HepG2 (cell line): Measurements from ENCODE around the gene SELENOW. TPM values are rescaled to one million over a fixed set of nuclear protein-coding genes. Genes with fewer than 3 reads are reported as not detected.
A peak's percentile ranks its signal among the peaks of the same experiment; 100 is the strongest.

ENCODE experiments used
- AGO2 ChIP-seq: fragments of 200-400 bp; formaldehyde crosslinking; optimal IDR thresholded peaks from 2 replicates; pipeline ENCODE3; 2017; ENCODE audit warnings: mild to moderate bottlenecking, low read depth, low read length, moderate library complexity
- CAMTA2 ChIP-seq: sonication (generic); formaldehyde crosslinking; IDR thresholded peaks from 2 replicates; pipeline ENCODE4 v1.4.0; 2020; ENCODE audit warnings: mild to moderate bottlenecking, missing genetic modification reagents, borderline replicate concordance
- CCAR2 ChIP-seq: fragments of 200-400 bp; formaldehyde crosslinking; optimal IDR thresholded peaks from 2 replicates; pipeline ENCODE3; 2018; ENCODE audit warnings: low read depth, mild to moderate bottlenecking, low read length, moderate library complexity
- FIP1L1 ChIP-seq: fragments of 200-400 bp; formaldehyde crosslinking; IDR thresholded peaks from 2 replicates; pipeline ENCODE4 v1.6.1; 2018; ENCODE audit warnings: low read depth, mild to moderate bottlenecking, low read length, moderate library complexity, borderline replicate concordance; ENCODE audit not compliant: insufficient read depth
- HHEX ChIP-seq: IDR thresholded peaks from 2 replicates; pipeline ENCODE4 v1.6.1; 2016; ENCODE audit warnings: control low read depth
- KDM1A ChIP-seq: IDR thresholded peaks from 2 replicates; pipeline ENCODE4 v1.6.1; 2016; ENCODE audit warnings: missing compliant biosample characterization
- MYNN ChIP-seq: sonication (generic); formaldehyde crosslinking; IDR thresholded peaks from 2 replicates; pipeline ENCODE4 v1.4.0; 2020; ENCODE audit warnings: mild to moderate bottlenecking, low read depth, missing genetic modification reagents
- ONECUT2 ChIP-seq: sonication (generic); formaldehyde crosslinking; IDR thresholded peaks from 2 replicates; pipeline ENCODE4 v1.4.0; 2020; ENCODE audit warnings: missing genetic modification reagents
- POLR2AphosphoS5 ChIP-seq: IDR thresholded peaks from 2 replicates; pipeline ENCODE4 v1.6.1; 2012; ENCODE audit warnings: low read depth, low read length
- SOX13 ChIP-seq, 3 experiments: fragments of 450-650 bp in 1 of 3; sonication (generic) in 1 of 3; formaldehyde crosslinking in 1 of 3; IDR thresholded peaks in 2 of 3; conservative IDR thresholded peaks in 1 of 3; 2 replicates each; pipeline versions ENCODE4 v1.5.0 to v1.6.1; 2016 to 2020; ENCODE audit warnings: antibody characterized with exemption in 1 of 3, mild to moderate bottlenecking in 1 of 3, missing compliant biosample characterization in 1 of 3, missing genetic modification reagents in 1 of 3, moderate library complexity in 1 of 3
- TEAD3 ChIP-seq: optimal IDR thresholded peaks from 2 replicates; pipeline ENCODE3; 2016; ENCODE audit warnings: borderline replicate concordance
- ZFP36L2 ChIP-seq: sonication (generic); formaldehyde crosslinking; IDR thresholded peaks from 2 replicates; pipeline ENCODE4 v1.4.0; 2020; ENCODE audit warnings: missing genetic modification reagents
- ZNF430 ChIP-seq: sonication (generic); formaldehyde crosslinking; IDR thresholded peaks from 2 replicates; pipeline ENCODE4 v1.9.0; 2021; ENCODE audit warnings: mild to moderate bottlenecking, missing genetic modification reagents
- ZNF589 ChIP-seq: sonication (generic); formaldehyde crosslinking; conservative IDR thresholded peaks from 2 replicates; pipeline ENCODE4 v1.8.0; 2022; ENCODE audit warnings: mild to moderate bottlenecking, moderate library complexity, missing genetic modification reagents
- ZNF629 ChIP-seq: sonication (generic); formaldehyde crosslinking; conservative IDR thresholded peaks from 2 replicates; pipeline ENCODE4 v1.5.0; 2020; ENCODE audit warnings: missing genetic modification reagents
- ZNF788 ChIP-seq: sonication (generic); formaldehyde crosslinking; IDR thresholded peaks from 2 replicates; pipeline ENCODE4 v1.5.0; 2020; ENCODE audit warnings: mild to moderate bottlenecking, missing genetic modification reagents, borderline replicate concordance
- polyA plus RNA-seq, 8 experiments: library from polyadenylated mRNA; depleted of rRNA in 3 of 8; stranded (reverse) in 7 of 8; unstranded in 1 of 8; fragments of >200 nt; fragmentation: Illumina TruSeq in 4 of 8; extraction: Trizol in 4 of 8; gene quantifications; 2 replicates each; pipeline versions ENCODE4 v1.2.1 to v1.2.3, GENCODE V29; 2011 to 2016; ENCODE audit warnings: low read depth in 4 of 8, missing spikeins in 1 of 8, mixed read lengths in 1 of 8; ENCODE audit not compliant: insufficient read depth in 1 of 8
- total RNA-seq, 5 experiments: library from RNA; depleted of rRNA; stranded (reverse); fragments of >200 nt; fragmentation: Illumina TruSeq; extraction: Trizol; gene quantifications; 2 replicates each; pipeline ENCODE4 v1.2.3, GENCODE V29; 2016; ENCODE audit warnings: low read depth in 1 of 5
- TF ChIP-seq, protein P1 (sequence below): sonication (generic); formaldehyde crosslinking; IDR thresholded peaks from 2 replicates; pipeline ENCODE4 v1.4.0; 2020; ENCODE audit warnings: missing genetic modification reagents
- TF ChIP-seq, protein P2 (sequence below): sonication (generic); formaldehyde crosslinking; IDR thresholded peaks from 2 replicates; pipeline ENCODE4 v1.5.1; 2020; ENCODE audit warnings: missing genetic modification reagents, mild to moderate bottlenecking, borderline replicate concordance
- TF ChIP-seq, protein P3 (sequence below): sonication (generic); formaldehyde crosslinking; conservative IDR thresholded peaks from 2 replicates; pipeline ENCODE4 v1.8.0; 2022; ENCODE audit warnings: mild to moderate bottlenecking, moderate library complexity, missing genetic modification reagents
- TF ChIP-seq, protein P4 (sequence below): sonication (generic); formaldehyde crosslinking; IDR thresholded peaks from 2 replicates; pipeline ENCODE4 v1.8.1; 2023; ENCODE audit warnings: mild to moderate bottlenecking, missing genetic modification reagents
- TF ChIP-seq, protein P5 (sequence below): sonication (generic); formaldehyde crosslinking; IDR thresholded peaks from 2 replicates; pipeline ENCODE4 v1.8.0; 2023; ENCODE audit warnings: mild to moderate bottlenecking, missing genetic modification reagents

Gene SELENOW
- total and polyA plus RNA-seq, 2 of the 13 experiments (the other 11 are each of a cell fraction or from before 2014, with no cell fraction given), result 50.3 to 64.7 TPM

DNA sequence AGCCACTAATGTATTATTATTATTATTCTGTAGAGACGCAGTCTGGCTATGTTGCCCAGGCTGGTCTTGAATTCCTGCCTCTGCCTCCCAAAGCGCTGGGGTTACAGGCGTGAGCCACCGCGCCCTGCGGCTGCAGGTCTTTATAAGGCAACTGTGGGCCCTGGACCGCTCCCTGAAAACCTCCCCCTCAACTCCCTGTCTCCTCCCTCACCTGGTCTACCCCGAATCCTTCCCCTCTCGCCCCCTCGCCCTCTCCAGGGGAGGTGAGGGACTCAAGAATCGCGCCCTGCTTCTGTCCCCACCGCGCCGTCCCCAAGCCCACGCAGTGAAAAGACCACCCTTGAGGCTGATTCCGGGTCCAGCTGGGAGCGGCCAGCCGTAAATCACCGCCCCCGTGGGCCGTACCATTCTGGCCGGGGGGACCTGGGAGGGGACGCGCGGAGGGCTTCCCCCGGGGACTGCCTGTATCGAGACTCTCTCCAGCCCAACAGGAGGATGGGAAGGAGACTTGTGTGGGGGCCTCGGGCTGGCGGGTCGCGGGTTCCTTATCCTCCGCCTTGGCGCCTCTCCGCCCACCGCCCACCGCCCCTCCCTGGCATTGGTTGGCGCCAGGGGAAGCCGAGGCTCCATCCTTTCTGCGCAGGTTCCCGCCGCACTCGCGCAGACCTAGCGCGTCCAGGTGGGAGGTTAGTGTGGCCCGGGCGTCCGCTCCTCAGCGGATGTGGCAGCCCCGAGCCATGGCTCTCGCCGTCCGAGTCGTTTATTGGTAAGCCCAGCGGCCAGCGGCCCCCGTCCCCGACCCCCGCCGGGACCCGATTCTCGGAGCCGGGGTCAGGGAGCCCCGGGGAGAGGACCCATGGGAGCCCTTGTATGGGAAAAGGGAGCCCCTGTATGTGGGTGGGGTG, at the start of gene SELENOW (continued):
- TF ChIP-seq, protein P1, sequence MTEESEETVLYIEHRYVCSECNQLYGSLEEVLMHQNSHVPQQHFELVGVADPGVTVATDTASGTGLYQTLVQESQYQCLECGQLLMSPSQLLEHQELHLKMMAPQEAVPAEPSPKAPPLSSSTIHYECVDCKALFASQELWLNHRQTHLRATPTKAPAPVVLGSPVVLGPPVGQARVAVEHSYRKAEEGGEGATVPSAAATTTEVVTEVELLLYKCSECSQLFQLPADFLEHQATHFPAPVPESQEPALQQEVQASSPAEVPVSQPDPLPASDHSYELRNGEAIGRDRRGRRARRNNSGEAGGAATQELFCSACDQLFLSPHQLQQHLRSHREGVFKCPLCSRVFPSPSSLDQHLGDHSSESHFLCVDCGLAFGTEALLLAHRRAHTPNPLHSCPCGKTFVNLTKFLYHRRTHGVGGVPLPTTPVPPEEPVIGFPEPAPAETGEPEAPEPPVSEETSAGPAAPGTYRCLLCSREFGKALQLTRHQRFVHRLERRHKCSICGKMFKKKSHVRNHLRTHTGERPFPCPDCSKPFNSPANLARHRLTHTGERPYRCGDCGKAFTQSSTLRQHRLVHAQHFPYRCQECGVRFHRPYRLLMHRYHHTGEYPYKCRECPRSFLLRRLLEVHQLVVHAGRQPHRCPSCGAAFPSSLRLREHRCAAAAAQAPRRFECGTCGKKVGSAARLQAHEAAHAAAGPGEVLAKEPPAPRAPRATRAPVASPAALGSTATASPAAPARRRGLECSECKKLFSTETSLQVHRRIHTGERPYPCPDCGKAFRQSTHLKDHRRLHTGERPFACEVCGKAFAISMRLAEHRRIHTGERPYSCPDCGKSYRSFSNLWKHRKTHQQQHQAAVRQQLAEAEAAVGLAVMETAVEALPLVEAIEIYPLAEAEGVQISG (CRISPR knock-in tag), result peak; percentile 63
- TF ChIP-seq ONECUT2 (CRISPR knock-in tag) (no peak), ZNF629 (no peak), FIP1L1 (no peak), TEAD3 (CRISPR knock-in tag) (peak; percentile 8), HHEX (CRISPR knock-in tag) (no peak), SOX13 (IDR thresholded peaks at IDR 0.05) (no peak), SOX13 (CRISPR knock-in tag; conservative IDR thresholded peaks at IDR 0.05 in 1 of 2, IDR thresholded peaks at IDR 0.05 in 1 of 2) (no peak; a peak in 1 of 4 replicates), ZNF430 (CRISPR knock-in tag) (peak; percentile 78), AGO2 (peak; percentile 47), CAMTA2 (CRISPR knock-in tag) (no peak), POLR2AphosphoS5 (peak; percentile 93), ZNF589 (CRISPR knock-in tag) (0 out of 2 replicates have a peak, but pooled peaks have one; percentile 54), CCAR2 (no peak), MYNN (CRISPR knock-in tag) (no peak), ZFP36L2 (CRISPR knock-in tag) (no peak), ZNF788 (CRISPR knock-in tag) (peak; percentile 49; the same call in 1 of the 2 replicates), KDM1A (CRISPR knock-in tag) (0 out of 2 replicates have a peak, but pooled peaks have one; percentile 23)
- TF ChIP-seq, protein P2, sequence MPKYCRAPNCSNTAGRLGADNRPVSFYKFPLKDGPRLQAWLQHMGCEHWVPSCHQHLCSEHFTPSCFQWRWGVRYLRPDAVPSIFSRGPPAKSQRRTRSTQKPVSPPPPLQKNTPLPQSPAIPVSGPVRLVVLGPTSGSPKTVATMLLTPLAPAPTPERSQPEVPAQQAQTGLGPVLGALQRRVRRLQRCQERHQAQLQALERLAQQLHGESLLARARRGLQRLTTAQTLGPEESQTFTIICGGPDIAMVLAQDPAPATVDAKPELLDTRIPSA, result no peak
- TF ChIP-seq, protein P3, sequence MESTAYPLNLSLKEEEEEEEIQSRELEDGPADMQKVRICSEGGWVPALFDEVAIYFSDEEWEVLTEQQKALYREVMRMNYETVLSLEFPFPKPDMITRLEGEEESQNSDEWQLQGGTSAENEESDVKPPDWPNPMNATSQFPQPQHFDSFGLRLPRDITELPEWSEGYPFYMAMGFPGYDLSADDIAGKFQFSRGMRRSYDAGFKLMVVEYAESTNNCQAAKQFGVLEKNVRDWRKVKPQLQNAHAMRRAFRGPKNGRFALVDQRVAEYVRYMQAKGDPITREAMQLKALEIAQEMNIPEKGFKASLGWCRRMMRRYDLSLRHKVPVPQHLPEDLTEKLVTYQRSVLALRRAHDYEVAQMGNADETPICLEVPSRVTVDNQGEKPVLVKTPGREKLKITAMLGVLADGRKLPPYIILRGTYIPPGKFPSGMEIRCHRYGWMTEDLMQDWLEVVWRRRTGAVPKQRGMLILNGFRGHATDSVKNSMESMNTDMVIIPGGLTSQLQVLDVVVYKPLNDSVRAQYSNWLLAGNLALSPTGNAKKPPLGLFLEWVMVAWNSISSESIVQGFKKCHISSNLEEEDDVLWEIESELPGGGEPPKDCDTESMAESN (CRISPR knock-in tag), result no peak; the same call in 1 of the 2 replicates
- TF ChIP-seq, protein P4, sequence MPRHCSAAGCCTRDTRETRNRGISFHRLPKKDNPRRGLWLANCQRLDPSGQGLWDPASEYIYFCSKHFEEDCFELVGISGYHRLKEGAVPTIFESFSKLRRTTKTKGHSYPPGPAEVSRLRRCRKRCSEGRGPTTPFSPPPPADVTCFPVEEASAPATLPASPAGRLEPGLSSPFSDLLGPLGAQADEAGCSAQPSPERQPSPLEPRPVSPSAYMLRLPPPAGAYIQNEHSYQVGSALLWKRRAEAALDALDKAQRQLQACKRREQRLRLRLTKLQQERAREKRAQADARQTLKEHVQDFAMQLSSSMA (CRISPR knock-in tag), result peak; percentile 63; the same call in 1 of the 2 replicates
- TF ChIP-seq, protein P5, sequence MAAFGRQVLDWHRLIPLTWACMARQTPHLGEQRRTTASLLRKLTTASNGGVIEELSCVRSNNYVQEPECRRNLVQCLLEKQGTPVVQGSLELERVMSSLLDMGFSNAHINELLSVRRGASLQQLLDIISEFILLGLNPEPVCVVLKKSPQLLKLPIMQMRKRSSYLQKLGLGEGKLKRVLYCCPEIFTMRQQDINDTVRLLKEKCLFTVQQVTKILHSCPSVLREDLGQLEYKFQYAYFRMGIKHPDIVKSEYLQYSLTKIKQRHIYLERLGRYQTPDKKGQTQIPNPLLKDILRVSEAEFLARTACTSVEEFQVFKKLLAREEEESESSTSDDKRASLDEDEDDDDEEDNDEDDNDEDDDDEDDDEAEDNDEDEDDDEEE (CRISPR knock-in tag), result no peak
